Measurements from ENCODE around the gene TSPAN19. TPM values are rescaled to one million over a fixed set of nuclear protein-coding genes. Genes with fewer than 3 reads are reported as not detected.

The TSPAN19 gene
- polyA plus RNA-seq, 1 of the 3 experiments (the other 2 are of a cell fraction), result 0.05 TPM

DNA sequence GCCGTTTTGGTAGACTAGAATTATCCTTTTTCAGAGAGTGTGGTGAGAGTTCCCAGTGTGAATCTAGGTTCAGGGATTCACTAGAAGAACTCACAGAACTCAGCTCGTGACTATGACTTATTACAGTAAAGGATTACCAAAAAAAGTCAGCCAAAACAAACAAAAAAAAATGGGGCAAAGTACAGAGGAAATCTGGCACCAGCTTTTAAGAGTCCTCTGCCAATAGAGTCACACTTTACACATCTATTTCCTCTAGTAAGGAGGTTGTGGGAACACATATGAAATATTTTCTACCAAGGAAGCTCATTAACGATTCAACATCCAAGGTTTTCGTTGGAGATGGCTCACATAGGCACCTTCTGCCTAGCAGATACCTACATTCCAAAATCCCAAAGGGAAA lies 28.2 kb downstream of the TSPAN19 start (continued):
- TF ChIP-seq, protein P1, sequence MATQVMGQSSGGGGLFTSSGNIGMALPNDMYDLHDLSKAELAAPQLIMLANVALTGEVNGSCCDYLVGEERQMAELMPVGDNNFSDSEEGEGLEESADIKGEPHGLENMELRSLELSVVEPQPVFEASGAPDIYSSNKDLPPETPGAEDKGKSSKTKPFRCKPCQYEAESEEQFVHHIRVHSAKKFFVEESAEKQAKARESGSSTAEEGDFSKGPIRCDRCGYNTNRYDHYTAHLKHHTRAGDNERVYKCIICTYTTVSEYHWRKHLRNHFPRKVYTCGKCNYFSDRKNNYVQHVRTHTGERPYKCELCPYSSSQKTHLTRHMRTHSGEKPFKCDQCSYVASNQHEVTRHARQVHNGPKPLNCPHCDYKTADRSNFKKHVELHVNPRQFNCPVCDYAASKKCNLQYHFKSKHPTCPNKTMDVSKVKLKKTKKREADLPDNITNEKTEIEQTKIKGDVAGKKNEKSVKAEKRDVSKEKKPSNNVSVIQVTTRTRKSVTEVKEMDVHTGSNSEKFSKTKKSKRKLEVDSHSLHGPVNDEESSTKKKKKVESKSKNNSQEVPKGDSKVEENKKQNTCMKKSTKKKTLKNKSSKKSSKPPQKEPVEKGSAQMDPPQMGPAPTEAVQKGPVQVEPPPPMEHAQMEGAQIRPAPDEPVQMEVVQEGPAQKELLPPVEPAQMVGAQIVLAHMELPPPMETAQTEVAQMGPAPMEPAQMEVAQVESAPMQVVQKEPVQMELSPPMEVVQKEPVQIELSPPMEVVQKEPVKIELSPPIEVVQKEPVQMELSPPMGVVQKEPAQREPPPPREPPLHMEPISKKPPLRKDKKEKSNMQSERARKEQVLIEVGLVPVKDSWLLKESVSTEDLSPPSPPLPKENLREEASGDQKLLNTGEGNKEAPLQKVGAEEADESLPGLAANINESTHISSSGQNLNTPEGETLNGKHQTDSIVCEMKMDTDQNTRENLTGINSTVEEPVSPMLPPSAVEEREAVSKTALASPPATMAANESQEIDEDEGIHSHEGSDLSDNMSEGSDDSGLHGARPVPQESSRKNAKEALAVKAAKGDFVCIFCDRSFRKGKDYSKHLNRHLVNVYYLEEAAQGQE (IDR thresholded peaks at IDR 0.05; ENCODE audit: low read depth, low read length), result no peak
- TF ChIP-seq SMC3 (IDR thresholded peaks at IDR 0.05; ENCODE audit: low read depth, low read length) (no peak), JUND (IDR thresholded peaks at IDR 0.05) (no peak), NFIC (IDR thresholded peaks at IDR 0.05; ENCODE audit: borderline replicate concordance) (no peak)
- TF ChIP-seq, protein P2, sequence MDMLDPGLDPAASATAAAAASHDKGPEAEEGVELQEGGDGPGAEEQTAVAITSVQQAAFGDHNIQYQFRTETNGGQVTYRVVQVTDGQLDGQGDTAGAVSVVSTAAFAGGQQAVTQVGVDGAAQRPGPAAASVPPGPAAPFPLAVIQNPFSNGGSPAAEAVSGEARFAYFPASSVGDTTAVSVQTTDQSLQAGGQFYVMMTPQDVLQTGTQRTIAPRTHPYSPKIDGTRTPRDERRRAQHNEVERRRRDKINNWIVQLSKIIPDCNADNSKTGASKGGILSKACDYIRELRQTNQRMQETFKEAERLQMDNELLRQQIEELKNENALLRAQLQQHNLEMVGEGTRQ (IDR thresholded peaks at IDR 0.05; ENCODE audit: borderline replicate concordance, low read depth, low read length), result no peak
- TF ChIP-seq, protein P3, sequence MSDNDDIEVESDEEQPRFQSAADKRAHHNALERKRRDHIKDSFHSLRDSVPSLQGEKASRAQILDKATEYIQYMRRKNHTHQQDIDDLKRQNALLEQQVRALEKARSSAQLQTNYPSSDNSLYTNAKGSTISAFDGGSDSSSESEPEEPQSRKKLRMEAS (IDR thresholded peaks at IDR 0.05; ENCODE audit: low read depth), result no peak

DNA sequence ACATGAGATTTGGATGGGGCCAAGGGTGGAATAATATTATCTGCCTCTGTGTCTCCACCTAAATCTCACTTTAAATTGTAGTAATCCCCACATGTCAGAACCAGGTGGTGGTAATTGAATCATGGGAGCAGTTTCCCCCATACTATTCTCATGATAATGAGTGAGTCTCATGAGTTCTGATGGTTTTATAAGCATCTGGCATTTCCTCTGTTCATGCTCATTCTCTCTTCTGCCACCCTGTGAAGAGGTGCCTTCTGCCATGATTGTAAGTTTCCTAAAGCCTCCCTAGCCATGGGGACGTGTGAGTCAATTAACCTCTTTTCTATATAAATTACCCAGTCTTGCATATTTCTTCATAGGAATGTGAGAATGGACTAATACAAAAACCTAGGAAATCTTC lies 29.9 kb downstream of the TSPAN19 start:
- Histone ChIP-seq H2AFZ (ENCODE audit: low read depth) (no peak overlapping the region), H3K27ac (ENCODE audit: low read depth in 2 of 2, low read length in 1 of 2) (no peak overlapping the region), H3K4me1 (ENCODE audit: control insufficient read depth in 1 of 2, insufficient read depth in 2 of 2, low read depth in 1 of 2, low read length in 1 of 2) (no peaks in the 10 kb centered on the region), H3K79me2 (ENCODE audit: insufficient read depth) (no peaks in the 10 kb centered on the region), H3K4me2 (no peak overlapping the region), H3K36me3 (replicated peaks in 1 of 2; ENCODE audit: control insufficient read depth in 1 of 2, insufficient read depth in 2 of 2, low read length in 1 of 2) (no peaks in the 10 kb centered on the region), H3K9ac (no peak overlapping the region), H3K4me3 (ENCODE audit: low read depth in 2 of 2, low read length in 1 of 2) (no peak overlapping the region), H4K20me1 (ENCODE audit: insufficient read depth) (no peaks in the 10 kb centered on the region), H3F3A (replicated peaks; ENCODE audit: insufficient read depth) (no peaks in the 10 kb centered on the region), H3K27me3 (ENCODE audit: insufficient read depth) (no peaks in the 10 kb centered on the region), H3K9me2 (no peaks in the 10 kb centered on the region), H3K9me3 (no peaks in the 10 kb centered on the region)
- DNase-seq, result no peak
- TF ChIP-seq JUND (IDR thresholded peaks at IDR 0.05) (no peak), YY1 (IDR thresholded peaks at IDR 0.05; ENCODE audit: low read depth) (no peak), RCOR1 (IDR thresholded peaks at IDR 0.05; ENCODE audit: low read length) (no peak), TEAD4 (IDR thresholded peaks at IDR 0.05; ENCODE audit: borderline replicate concordance, insufficient read depth) (no peak), GATA2 (CRISPR knock-in tag; IDR thresholded peaks at IDR 0.05) (no peak), TAF1 (IDR thresholded peaks at IDR 0.05; ENCODE audit: borderline replicate concordance, low read depth, low read length) (no peak), FOXM1 (IDR thresholded peaks at IDR 0.05; ENCODE audit: low read depth) (no peak), GABPA (IDR thresholded peaks at IDR 0.05; ENCODE audit: low read depth) (no peak), RXRA (IDR thresholded peaks at IDR 0.05; ENCODE audit: borderline replicate concordance, low read depth) (no peak), ELF1 (IDR thresholded peaks at IDR 0.05) (no peak), NFIC (IDR thresholded peaks at IDR 0.05; ENCODE audit: borderline replicate concordance) (no peak), POLR2AphosphoS5 (IDR thresholded peaks at IDR 0.05; ENCODE audit: low read depth, low read length) (no peak), NRF1 (IDR thresholded peaks at IDR 0.05; ENCODE audit: low read depth, low read length) (no peak), SIN3A (IDR thresholded peaks at IDR 0.05; ENCODE audit: borderline replicate concordance, low read depth, low read length) (no peak), FOXJ3 (CRISPR knock-in tag; IDR thresholded peaks at IDR 0.05) (no peak)
- TF ChIP-seq, protein P2 (IDR thresholded peaks at IDR 0.05; ENCODE audit: borderline replicate concordance, low read depth, low read length), result no peak
- TF ChIP-seq, protein P4, sequence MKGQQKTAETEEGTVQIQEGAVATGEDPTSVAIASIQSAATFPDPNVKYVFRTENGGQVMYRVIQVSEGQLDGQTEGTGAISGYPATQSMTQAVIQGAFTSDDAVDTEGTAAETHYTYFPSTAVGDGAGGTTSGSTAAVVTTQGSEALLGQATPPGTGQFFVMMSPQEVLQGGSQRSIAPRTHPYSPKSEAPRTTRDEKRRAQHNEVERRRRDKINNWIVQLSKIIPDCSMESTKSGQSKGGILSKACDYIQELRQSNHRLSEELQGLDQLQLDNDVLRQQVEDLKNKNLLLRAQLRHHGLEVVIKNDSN (IDR thresholded peaks at IDR 0.05; ENCODE audit: borderline replicate concordance, low read depth), result no peak
- TF ChIP-seq, protein P3 (IDR thresholded peaks at IDR 0.05; ENCODE audit: low read depth), result no peak
- TF ChIP-seq, protein P1 (IDR thresholded peaks at IDR 0.05; ENCODE audit: low read depth, low read length), result no peak
- ChIA-PET POLR2A (no interaction called here), CTCF (no interaction called here)
- 71% methylated on average over 1 of the region's 1 CpG for WGBS (ENCODE audit: low lambda C conversion rate)

Data from SK-N-SH (cell line).